Measurements from ENCODE around the gene AGPAT3.

AGPAT3 gene

DNA sequence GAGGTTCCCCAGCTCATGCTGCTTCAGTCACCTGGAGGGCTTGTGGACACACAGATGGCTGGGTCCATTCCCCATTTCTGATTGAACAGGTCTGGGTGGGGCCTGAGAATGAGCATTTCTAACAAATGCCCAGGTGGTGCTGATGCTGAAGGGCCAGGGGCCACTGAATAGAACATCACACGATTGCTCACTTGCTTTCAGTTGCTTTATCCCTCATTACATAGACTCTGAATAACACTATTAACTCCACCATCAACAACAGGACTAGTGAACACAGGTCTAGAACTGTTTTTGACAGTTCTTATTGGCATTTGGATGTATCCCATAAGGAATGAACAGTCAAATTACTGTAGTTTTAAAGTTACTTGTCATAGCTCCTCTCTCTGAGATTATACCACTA is 159.2 kb downstream of the AGPAT3 start:
- DNase-seq (ENCODE audit: low read depth) = no peak

GRCh38 chr21:44024887-44025353 is 159.9 kb downstream of the AGPAT3 start:
- peak; percentile 13 for DNase-seq (ENCODE audit: low read depth)

DNA sequence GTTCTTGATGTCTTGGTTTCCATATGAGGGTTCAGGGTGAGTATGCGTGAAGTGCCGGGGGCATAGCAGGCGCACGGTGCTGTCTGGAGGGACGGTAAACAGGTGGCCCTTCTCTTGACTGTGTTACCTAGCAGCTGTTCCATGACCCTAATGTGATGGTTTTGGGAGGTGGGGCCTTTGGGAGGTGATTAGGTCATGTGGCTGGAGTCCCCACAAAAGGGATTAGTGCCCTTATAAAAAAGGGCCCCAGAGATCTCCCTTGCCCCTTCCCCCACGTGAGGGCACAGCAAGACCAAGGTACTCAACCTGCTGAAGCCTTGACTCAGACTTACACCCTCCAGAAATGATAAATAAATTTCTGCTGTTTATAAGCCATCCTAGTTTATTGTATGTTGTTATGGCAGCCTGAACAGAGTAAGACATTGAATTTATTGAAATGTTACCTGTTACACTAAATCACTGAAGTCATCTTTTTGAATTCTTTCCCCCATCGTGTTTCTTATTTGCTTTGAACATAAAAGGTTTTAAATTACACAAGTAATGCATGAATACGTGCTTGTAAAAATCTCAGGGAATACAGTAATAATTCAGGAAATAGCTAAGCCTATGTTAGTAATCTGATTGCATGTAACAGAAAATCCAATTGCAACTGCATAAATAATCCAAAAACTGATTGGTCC is 162.7 kb downstream of the AGPAT3 start:
- no peak for DNase-seq (ENCODE audit: low read depth)

DNA sequence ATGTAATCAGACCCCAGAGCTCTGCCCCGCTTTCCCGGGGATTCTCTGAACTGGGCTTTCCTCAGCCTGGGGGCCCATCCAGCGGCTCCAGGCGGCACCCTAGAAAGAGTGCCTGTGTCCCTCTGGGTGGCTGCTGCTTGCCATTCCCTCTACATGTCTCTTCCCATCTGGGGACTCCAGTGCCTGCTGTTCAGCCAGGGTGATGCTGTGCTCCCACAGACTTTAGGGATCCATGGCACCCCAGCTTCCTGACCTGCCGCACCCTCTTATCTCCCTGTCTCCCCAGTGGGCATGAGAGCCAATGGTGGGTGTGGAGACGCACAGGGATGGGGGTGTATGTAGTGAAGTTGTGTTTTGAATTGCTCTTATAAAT is 163.2 kb downstream of the AGPAT3 start:
- no peak for DNase-seq (ENCODE audit: low read depth)

DNA sequence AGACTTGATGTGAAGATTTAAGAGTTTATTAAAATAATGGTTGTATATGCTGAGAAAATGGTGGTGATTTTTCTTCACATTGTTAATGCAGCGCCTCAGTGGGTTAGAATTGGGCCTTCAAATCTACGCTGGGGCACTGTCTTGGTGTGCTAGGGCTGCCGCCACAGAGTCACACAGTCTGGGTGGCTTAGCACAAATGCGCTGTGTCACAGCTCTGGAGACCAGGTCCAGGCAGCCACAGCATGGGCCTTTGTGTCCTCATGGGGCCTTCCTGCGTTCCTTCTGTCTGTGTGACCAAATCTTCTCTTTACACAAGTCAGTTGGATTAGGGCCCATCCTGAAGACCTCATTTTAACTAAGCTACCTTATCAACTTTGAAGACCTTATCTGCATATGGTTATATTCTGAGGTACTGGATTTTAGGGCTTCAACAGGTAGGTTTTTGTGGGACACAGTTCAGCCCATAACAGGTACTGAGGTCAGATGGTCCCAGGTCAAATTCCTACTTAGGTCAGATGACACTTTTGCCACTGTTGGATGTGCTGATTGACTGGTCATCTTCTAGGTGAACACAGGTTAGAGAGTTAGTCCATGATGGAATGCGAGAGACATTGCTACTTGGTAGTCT is 164.6 kb downstream of the AGPAT3 start:
- DNase-seq (ENCODE audit: low read depth) = no peak

- no peak for DNase-seq (ENCODE audit: low read depth)
Measured at GRCh38 chr21:44035244-44035643, 170.2 kb downstream of the AGPAT3 start.

Data from ELR (cell line).